Measurements from ENCODE around the gene RGCC. TPM values are rescaled to one million over a fixed set of nuclear protein-coding genes. Genes with fewer than 3 reads are reported as not detected.

Gene RGCC
- total and polyA plus RNA-seq, 10 donors: 5.1 to 76.4 (median 23.9) TPM

GRCh38 chr13:41509971-41510370 lies 52.6 kb downstream of the RGCC start:
- Histone ChIP-seq H3K27me3 (replicated peaks in 1 of 7) (no peaks in the 10 kb centered on the region), H3K9me3 (peaks cover 0 to 3% (median 0%) of the 10 kb centered on the region in 8 donors), H3K27ac (no peak overlapping the region), H3K4me3 (no peak overlapping the region), H3K36me3 (no peaks in the 10 kb centered on the region), H3K4me1 (no peaks in the 10 kb centered on the region)
- intact Hi-C loops (cut with DNase I; ENCODE audit: low total_unique reads): no loop called here
- TF ChIP-seq CTCF (IDR thresholded peaks at IDR 0.05 in 8 of 11, conservative IDR thresholded peaks at IDR 0.05 in 3 of 11) (no peak), POLR2AphosphoS5 (IDR thresholded peaks at IDR 0.05) (no peak), POLR2A (IDR thresholded peaks at IDR 0.05) (no peak)
- 78 to 92% (median 82%) methylated on average over 2 to 3 of the region's 3 CpGs for WGBS, 5 donors
- no peak for DNase-seq

- Histone ChIP-seq H3K4me1 (no peaks in the 10 kb centered on the region), H3K9me3 (no peaks in the 10 kb centered on the region), H3K4me3 (no peak overlapping the region), H3K36me3 (no peaks in the 10 kb centered on the region), H3K27me3 (replicated peaks in 1 of 7) (no peaks in the 10 kb centered on the region), H3K27ac (no peak overlapping the region)
- no peak for DNase-seq
- TF ChIP-seq CTCF (IDR thresholded peaks at IDR 0.05 in 8 of 11, conservative IDR thresholded peaks at IDR 0.05 in 3 of 11): no peak
- no peak for TF ChIP-seq POLR2AphosphoS5 (IDR thresholded peaks at IDR 0.05)
- no peak for TF ChIP-seq POLR2A (IDR thresholded peaks at IDR 0.05)
- intact Hi-C loops (cut with DNase I; ENCODE audit: low total_unique reads): no loop called here
- 94 to 100% (median 95%) methylated on average over 1 of the region's 1 CpG for WGBS, 5 donors
Observed at GRCh38 chr13:41511827-41512226, 54.5 kb downstream of the RGCC start.

DNA sequence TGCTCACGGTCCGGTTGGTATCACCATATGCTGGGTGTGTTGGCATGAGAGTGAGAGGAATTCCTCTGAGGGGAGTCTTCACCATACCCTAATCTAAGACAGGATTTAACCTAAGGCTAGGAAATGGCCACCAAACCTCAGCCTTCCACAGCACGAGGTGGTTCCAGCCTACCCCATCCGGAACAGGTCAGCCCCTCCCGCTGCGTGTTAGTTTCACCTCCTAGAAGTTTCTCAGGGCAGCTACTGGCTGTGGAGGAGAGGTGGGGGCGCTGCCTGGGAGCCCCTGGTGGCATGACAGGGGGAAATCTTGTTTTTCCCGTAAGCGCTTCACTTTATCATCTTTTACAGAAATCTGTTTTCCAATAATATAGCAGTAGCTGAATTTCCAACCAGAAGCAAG lies 55.1 kb downstream of the RGCC start:
- peak; percentile 82 for DNase-seq
- H3K27ac ChIP-seq: no peak overlapping the region
- no peaks in the 10 kb centered on the region for H3K4me1 ChIP-seq
- no peaks in the 10 kb centered on the region for H3K36me3 ChIP-seq
- intact Hi-C loops (cut with DNase I; ENCODE audit: low total_unique reads): no loop called here
- WGBS, 5 donors: 83 to 97% (median 90%) methylated on average over 9 of the region's 9 CpGs
- TF ChIP-seq CTCF (IDR thresholded peaks at IDR 0.05 in 8 of 11, conservative IDR thresholded peaks at IDR 0.05 in 3 of 11) (no peak), POLR2A (IDR thresholded peaks at IDR 0.05) (no peak), POLR2AphosphoS5 (IDR thresholded peaks at IDR 0.05) (no peak)
- no peaks in the 10 kb centered on the region for H3K9me3 ChIP-seq
- no peaks in the 10 kb centered on the region for H3K27me3 ChIP-seq (replicated peaks in 1 of 7)
- H3K4me3 ChIP-seq: no peak overlapping the region

- no peaks in the 10 kb centered on the region for H3K9me3 ChIP-seq
- H3K36me3 ChIP-seq: no peaks in the 10 kb centered on the region
- TF ChIP-seq POLR2A (IDR thresholded peaks at IDR 0.05) (no peak), CTCF (IDR thresholded peaks at IDR 0.05 in 8 of 11, conservative IDR thresholded peaks at IDR 0.05 in 3 of 11) (no peak), POLR2AphosphoS5 (IDR thresholded peaks at IDR 0.05) (no peak)
- H3K4me3 ChIP-seq: no peak overlapping the region
- no peak overlapping the region for H3K27ac ChIP-seq
- H3K27me3 ChIP-seq (replicated peaks in 1 of 7): no peaks in the 10 kb centered on the region
- H3K4me1 ChIP-seq: no peaks in the 10 kb centered on the region
- WGBS, 5 donors: 94 to 99% (median 96%) methylated on average over 11 of the region's 11 CpGs
- intact Hi-C loops (cut with DNase I; ENCODE audit: low total_unique reads): no loop called here
- no peak for DNase-seq
Observed at GRCh38 chr13:41513600-41513999, 56.2 kb downstream of the RGCC start.

Measured in spleen (tissue), 11 donors.